C1 segment of cervical spinal cord (tissue), 14 donors: Measurements from ENCODE around the gene SGTA.
A peak's percentile ranks its signal among the peaks of the same experiment; 100 is the strongest.
"Not testable (repeated sequence)": the region's sequence is repeated elsewhere in the genome, so short reads cannot be mapped to it uniquely, and the experiment has no call there.

Source experiments
- DNase-seq, 14 donors: peaks; one replicate each; lab custom pipeline; 2025; lab: John Stamatoyannopoulos, UW

Gene SGTA, protein sequence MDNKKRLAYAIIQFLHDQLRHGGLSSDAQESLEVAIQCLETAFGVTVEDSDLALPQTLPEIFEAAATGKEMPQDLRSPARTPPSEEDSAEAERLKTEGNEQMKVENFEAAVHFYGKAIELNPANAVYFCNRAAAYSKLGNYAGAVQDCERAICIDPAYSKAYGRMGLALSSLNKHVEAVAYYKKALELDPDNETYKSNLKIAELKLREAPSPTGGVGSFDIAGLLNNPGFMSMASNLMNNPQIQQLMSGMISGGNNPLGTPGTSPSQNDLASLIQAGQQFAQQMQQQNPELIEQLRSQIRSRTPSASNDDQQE

GRCh38 chr19:2782936-2783780 is at the start of gene SGTA:
TSS of gene SGTA (minus strand) at chr19:2783273. CDS start at chr19:2769068, 14,205 bp downstream.
- DNase-seq = peak; percentile 69 to 99 (median 96)

DNA sequence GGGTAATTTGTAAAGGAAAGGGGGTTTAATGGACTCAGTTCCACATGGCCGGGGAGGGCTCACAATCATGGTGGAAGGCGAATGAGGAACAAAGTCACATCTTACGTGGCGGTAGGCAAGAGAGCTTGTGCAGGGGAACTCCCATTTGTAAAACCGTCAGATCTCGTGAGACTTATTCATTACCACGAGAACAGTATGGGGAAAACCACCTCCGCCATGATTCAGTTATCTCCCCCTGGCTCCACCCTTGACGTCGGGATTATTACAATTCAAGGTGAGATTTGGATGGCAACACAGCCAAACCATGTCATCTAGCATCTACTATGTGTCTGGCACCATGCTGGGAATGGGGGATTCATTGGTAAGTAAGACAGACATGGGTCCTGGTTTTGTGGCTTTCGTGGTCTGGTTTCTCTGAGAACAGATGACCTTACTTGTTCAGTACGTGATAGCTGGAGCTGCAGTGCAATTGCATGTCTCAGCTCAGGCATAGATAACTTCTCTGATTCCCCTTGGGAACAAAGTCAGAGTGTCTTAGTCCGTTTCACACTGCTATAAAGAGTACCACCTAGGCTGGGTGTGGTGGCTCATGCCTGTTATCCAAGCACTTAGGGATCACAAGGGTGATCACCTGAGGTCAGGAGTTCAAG is 44.9 kb upstream of the SGTA start:
- DNase-seq = no peak

- DNase-seq = no peak
These were observed 43.9 kb upstream of the SGTA start for GRCh38 chr19:2827022-2827421.

GRCh38 chr19:2824129-2824528 is 41.1 kb upstream of the SGTA start:
- DNase-seq = no peak

DNA sequence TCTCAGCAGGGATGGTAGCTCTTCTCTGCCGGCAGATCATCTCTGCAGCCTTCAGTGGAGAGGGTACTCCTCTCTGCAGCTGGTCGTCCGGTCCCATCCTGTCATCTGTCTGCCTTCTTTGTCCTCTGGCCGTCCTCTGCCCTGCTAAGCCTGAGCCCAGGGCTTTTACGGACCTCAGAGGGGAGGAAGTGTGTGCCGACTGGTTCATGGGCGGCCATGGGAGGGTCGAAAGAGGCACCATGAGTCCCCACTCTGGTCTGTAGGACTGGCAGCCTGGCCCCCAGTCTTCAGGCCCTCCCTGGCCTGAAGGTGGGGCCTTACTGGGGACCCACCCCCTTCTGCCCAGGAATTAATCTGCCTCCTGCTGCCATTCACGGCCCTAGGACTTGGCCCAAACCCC is 40.6 kb upstream of the SGTA start:
- DNase-seq = no peak

- no peak for DNase-seq
These were observed 39.8 kb upstream of the SGTA start for GRCh38 chr19:2822846-2823245.

DNA sequence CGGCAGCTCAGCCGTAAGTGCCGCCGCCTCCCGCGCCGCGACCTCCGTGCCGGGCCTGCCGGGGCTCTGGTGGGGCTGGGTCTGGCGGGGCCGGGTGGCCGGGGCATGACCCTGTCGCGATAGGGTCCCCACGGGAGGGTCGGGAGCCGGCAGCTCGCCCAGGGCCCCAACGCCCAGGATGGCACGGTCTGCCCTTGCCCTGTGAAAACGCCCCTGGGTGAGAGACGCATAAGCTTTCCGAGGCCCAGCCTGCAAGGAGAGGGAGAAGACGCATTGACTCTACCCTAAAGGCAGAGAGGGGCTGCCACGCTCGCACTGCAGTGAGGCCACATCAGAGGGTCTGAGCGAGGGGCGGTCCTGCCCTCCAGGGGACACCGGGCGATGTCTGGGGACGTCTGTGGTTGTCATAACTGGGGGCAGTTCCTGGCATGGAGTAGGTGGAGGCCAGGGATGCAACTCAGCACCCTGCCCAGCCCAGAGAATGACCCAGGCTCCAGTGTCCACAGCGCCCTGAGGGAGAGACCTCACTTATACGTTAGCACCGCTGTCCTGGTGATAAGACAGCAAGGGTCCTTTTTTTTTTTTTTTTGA is 37.1 kb upstream of the SGTA start:
- peak in 1 of 14 donors; percentile 38 for DNase-seq

DNA sequence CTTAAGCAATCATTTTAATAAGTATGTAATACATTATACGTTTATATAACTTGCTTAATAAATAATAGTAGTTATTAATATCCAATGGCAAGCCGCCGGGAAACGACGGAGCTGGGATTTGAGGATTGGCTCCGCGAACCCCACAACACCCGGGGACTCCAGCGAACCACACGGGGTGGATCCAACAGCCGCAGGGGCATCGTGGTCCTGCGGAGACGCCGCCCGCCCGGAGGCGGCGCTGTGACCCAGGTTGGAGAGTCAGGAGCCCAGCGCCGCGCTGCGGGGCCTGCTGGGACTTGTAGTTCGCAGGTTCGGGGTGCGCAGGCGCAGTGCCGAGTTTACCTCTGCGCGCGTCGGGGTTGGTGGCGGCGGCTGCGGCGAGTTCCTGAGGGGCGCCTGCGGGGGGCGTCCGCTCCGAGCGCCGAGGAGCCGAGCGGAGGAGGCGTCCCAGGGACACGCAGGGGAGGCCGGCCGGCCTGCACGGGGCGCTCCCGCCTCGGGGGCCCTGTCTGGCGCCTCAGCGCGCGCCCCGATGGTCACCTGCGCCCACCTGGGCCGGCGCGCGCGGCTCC is 36.6 kb upstream of the SGTA start, which contains the start of gene ZNF554:
Gene ZNF554 (plus strand): TSS at position 329 of the 572 bp plus-strand sequence. CDS start 204 bp downstream, at position 533.
- peak; percentile 24 to 94 (median 84) for DNase-seq

DNA sequence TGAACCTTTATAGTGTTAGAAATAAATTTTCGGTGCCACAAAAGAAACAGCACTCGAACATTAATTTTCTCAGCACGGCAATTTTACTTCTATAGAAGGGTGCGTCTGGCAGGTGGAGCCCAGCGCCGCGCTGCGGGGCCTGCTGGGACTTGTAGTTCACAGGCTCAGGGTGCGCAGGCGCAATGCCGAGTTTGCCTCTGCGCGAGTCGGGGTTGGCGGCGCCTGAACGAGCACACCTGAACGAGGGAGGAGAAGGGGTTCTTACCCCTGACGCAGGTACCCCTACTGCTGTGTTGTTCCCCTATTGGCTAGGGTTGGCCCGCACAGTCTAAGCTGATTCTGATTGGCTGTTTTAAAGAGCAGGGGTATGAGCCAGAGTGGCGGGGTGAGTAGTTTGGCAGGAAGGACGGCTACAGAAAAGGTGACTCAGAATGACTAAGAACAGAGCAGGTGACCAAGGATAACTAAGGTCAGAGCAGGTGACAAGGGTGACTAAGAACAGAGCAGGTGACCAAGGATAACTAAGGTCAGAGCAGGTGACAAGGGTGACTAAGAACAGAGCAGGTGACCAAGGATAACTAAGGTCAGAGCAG is 34.3 kb upstream of the SGTA start:
- not testable (repeated sequence) for DNase-seq

GRCh38 chr19:2816641-2817040 is 33.6 kb upstream of the SGTA start:
- no peak for DNase-seq

DNA sequence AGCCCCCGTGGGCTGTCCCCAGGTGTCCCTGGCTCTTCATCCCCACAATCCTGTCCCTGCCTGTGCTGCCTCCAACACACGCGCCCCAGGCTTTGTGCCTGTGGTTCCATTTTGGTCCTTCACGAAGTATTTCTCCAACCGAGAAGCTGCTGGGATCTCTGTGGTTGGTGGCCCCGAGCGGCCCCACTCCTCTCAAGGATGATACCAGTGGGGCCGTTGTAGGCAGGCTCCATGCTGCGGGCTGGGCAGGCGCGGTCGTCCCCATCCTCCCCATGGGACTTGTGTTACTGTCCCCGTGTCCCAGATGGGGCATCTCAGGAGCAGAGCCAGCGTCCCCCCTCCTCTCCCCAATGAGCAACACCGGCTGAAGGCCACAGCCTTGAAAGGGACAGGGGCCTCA is 32.9 kb upstream of the SGTA start:
- no peak for DNase-seq

- no peak for DNase-seq
These were observed 32.1 kb upstream of the SGTA start for GRCh38 chr19:2815191-2815614.

- DNase-seq = no peak
These were observed 31.4 kb upstream of the SGTA start for GRCh38 chr19:2814426-2814825.

DNA sequence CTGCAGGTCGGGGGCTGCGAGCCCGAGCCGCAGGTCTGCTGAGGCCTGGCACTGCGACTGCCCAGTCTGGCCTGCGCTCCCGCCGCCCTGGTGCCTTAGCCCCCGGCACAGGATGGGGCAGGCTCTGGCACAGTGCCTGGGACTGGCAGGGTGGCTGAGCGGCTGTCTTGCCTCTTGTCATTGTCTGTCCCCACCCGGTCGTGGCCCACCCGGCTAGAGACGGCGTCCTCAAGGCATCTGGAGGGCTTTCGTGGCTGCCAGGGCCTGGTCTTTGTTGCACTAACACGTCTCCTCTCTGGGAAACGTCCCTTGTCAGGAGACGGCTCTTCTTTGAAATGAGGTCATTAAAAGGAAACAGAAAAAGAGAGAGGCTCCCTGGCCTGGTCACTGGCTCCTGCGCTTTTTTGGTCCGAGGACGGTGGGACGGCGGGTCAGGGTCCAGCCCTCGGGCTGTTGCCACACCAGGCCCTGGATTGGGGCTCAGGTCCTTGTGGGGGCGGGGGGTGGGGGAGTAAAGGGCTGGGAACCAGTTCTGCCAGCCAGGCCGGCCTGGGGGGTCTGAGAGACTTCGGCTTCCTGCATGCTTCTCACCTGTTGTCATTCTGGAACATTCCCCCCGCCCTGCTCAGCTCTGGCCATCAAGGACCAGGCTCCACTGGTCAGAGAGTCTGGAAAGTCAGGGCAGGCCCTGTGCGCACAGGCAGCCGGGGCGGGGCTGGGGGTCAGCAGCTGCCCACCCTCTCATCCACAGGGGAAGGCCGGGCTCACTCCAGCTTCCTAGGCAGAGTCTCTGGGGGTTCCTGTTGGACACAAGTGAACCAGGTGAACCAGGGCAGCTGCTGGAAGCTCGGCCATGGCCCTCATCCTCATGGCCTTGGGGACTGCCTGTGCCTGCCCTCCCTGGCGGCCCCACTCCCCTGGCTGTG is 30.4 kb upstream of the SGTA start:
- peak in 1 of 14 donors; percentile 20 for DNase-seq

DNA sequence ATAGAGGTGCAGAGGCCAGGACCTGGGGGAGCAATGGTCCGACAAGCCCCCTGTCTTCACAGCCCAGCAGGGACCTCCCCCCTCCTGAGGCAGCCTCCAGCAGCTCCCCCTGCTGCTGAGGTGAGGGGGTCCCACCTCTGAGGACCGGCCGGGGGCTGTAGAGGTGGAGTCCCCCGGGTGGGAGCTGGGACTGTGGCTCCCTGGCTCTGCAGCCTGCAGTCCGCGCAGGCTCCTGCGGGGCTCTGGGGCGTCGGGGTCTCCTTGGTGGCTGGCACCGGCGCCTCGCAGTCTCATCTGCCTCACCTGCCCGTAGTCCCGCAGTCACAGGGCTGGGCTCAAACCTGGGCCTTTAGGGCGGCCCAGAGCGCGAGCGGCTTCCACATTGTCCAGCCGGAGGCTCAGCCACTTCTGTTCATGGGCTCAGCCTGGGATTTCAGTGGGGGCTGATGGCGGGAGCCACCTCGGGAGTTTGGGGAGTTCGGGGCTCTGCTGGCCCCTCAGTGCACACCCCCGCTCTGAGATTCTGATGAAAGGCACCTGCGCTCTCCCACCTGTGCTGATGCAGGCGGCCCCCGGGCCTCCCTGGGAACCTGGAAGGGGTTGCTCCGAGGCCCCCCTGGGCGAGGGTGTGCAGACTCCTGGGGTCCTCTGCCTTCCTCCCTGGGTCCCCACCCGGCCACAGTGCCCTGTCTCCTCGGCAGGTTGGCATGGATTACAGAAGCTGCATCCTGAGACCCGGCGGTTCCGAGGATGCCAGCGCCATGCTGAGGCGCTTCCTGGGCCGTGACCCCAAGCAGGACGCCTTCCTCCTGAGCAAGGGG is 29.6 kb upstream of the SGTA start:
- no peak for DNase-seq

DNA sequence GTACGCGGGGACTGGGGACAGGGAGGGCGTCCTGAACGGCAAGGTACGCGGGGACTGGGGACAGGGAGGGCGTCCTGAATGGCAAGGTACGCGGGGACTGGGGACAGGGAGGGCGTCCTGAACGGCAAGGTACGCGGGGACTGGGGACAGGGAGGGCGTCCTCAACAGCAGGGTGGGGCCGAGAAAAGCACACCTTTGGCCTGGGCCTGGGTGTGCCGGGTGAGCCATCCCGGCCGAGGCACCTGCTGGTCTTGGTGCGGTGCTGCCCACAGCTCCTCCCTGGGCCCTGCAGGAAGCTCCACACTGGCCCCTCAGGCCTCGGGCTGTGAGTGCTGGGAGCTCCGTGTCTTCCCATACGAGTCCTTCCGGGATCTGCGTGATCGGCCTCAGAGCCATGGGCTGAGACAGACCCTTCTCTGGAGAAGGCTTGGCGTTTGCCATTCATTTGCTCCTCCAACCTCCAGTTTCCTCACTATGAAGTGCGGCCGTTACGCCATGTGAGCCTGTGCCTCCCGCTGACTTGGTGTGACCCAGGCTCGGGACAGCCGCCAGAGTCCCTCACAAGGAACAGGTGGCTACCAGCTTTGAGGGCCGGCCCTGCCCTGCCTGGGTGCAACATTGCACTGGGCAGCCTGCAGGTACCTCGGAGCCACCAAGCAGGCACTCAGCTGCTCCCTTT is 28.8 kb upstream of the SGTA start:
- peak in 1 of 14 donors; percentile 49 for DNase-seq

- DNase-seq = no peak
These were observed 28.2 kb upstream of the SGTA start for GRCh38 chr19:2811221-2811722.
